Omental fat pad (tissue), 4 donors: Measurements from ENCODE around the gene IFI27L2. TPM values are rescaled to one million over a fixed set of nuclear protein-coding genes. Genes with fewer than 3 reads are reported as not detected.
"Not testable (repeated sequence)": the region's sequence is repeated elsewhere in the genome, so short reads cannot be mapped to it uniquely, and the experiment has no call there.

Source experiments
- ATAC-seq: fragments of 150-250 bp; one replicate; pipeline ENCODE4 v1.9.1; 2016; ENCODE audit warnings: mild to moderate bottlenecking, moderate library complexity; ENCODE audit not compliant: low FRiP score
- DNase-seq: peaks from one replicate; pipeline ENCODE4 v3.0.0-alpha.2; 2019; ENCODE audit warnings: low spot score
- CTCF ChIP-seq, 3 donors: fragments of 450-650 bp; IDR thresholded peaks; one replicate each; pipeline ENCODE4 v1.5.1; 2016 to 2017; ENCODE audit warnings: antibody characterized with exemption in 3 of 3, mild to moderate bottlenecking in 3 of 3, moderate library complexity in 2 of 3
- total RNA-seq, 4 donors: library from RNA; depleted of rRNA; stranded (reverse); fragments of >200 nt; gene quantifications; one replicate each; pipeline ENCODE4 v1.1.0, GENCODE V29; 2016

Gene IFI27L2
- total RNA-seq, 4 donors from 2014 or later = 43.2 to 109 (median 47.7) TPM

GRCh38 chr14:94164685-94165431 is 35.5 kb upstream of the IFI27L2 start:
- DNase-seq = no peak
- TF ChIP-seq CTCF (IDR thresholded peaks at IDR 0.05) = no peak
- ATAC-seq = peak; percentile 50

GRCh38 chr14:94163796-94164195 is 34.4 kb upstream of the IFI27L2 start:
- TF ChIP-seq CTCF (IDR thresholded peaks at IDR 0.05) = no peak
- ATAC-seq = no peak

GRCh38 chr14:94162466-94162865 is 33.1 kb upstream of the IFI27L2 start:
- no peak for TF ChIP-seq CTCF (IDR thresholded peaks at IDR 0.05)
- DNase-seq (no peak), ATAC-seq (no peak)

More at GRCh38 chr14:94163796-94164195, 34.4 kb upstream of the IFI27L2 start:
- DNase-seq = no peak

GRCh38 chr14:94161981-94162380 is 32.6 kb upstream of the IFI27L2 start:
- ATAC-seq = peak; percentile 53
- no peak for DNase-seq
- no peak for TF ChIP-seq CTCF (IDR thresholded peaks at IDR 0.05)

DNA sequence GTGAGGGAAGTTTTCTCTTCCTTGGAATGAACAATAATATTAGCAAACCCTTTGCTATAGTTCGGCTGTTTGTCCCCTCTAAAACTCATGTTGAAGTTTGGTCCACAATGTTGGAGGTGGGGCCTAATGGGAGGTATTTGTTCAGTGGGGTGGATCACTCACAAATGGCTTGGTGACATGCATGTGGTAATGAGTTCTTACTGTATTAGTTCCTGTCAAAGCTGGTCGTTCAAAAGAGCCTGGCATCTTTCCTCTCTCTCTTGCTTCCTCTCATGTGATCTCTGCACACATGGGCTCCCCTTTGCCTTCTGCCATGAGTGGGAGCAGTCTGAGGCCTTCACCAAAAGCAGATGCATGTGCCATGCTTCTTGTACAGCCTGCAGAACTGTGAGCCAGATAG is 31.7 kb upstream of the IFI27L2 start:
- TF ChIP-seq CTCF (IDR thresholded peaks at IDR 0.05) = no peak
- DNase-seq = no peak

DNA sequence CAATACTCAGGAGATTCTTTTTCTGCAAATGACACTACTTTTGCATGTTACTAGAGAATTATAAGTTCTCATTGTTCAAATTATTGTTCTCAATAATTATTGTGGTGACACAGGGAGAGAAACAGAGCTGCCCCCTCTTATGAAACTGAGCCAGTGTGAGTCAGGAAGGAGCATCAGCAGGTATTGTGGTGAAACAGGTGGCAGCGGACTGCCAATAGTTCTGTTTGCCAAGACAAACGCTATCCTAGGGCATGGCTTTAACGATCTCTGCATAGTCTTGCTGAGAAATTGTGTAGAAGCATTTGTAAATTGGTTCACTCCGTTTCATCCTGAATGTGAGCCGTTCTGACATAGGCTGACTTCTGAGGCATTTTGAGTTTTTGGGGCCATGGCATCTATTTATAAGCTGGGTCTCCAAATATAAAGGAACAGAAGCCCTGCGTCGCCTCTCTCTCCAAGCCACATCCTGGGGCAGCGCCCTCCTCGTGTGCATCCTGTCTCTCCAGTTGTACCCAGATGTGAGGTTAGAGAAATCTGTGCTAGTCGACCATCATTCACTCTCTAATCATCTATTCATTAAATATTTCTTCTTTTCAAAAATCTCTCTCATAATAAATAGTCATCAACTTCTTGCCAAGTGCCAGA is 29.0 kb upstream of the IFI27L2 start:
- TF ChIP-seq CTCF (IDR thresholded peaks at IDR 0.05) = no peak
- no peak for ATAC-seq
- no peak for DNase-seq

More for the DNA sequence above, 31.7 kb upstream of the IFI27L2 start:
- ATAC-seq = no peak

DNA sequence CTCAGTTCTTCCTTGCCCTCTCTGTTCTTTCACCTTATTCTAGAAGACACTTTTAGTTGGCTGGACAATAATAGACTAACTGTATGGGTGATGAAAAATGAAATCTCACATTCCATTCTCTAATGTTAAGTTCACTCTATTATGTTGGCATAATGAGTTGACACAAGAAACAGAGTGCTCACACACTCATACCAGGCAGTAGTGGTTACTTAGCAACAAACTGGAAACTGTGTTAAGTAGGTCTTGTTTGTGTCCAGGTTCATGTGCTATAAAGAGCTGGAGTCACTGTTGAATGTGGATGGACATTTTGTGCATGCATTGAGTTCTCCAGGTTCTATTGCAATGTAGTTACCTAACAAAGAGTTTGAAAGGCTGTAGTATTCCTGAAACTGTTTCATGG is 27.8 kb upstream of the IFI27L2 start:
- no peak for TF ChIP-seq CTCF (IDR thresholded peaks at IDR 0.05)
- DNase-seq = no peak
- ATAC-seq = no peak

DNA sequence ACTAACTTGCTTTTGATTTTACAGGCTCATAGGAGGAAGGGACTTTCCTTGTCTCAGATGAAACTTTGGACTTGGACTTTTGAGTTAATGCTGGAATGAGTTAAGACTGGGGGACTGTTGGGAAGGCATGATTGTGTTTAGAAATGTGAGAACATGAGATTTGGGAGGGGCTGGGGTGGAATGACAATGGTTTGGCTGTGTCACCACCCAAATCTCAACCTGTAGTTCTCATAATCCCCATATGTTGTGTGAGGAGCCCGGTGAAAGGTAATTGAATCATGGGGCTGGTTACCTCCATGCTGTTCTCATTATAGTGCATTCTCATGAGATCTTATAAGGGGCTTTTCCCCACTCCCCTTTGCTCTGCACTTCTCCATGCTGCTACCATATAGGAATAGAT is 26.7 kb upstream of the IFI27L2 start:
- not testable (repeated sequence) for DNase-seq, ATAC-seq
